ENCODE measurements around the gene ZCCHC4.

- TF ChIP-seq, protein P1, sequence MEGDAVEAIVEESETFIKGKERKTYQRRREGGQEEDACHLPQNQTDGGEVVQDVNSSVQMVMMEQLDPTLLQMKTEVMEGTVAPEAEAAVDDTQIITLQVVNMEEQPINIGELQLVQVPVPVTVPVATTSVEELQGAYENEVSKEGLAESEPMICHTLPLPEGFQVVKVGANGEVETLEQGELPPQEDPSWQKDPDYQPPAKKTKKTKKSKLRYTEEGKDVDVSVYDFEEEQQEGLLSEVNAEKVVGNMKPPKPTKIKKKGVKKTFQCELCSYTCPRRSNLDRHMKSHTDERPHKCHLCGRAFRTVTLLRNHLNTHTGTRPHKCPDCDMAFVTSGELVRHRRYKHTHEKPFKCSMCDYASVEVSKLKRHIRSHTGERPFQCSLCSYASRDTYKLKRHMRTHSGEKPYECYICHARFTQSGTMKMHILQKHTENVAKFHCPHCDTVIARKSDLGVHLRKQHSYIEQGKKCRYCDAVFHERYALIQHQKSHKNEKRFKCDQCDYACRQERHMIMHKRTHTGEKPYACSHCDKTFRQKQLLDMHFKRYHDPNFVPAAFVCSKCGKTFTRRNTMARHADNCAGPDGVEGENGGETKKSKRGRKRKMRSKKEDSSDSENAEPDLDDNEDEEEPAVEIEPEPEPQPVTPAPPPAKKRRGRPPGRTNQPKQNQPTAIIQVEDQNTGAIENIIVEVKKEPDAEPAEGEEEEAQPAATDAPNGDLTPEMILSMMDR (IDR thresholded peaks at IDR 0.05; ENCODE audit: borderline replicate concordance, extremely low read depth, low read length, poor library complexity, severe bottlenecking): no peak
- no peak for TF ChIP-seq EZH2 (IDR thresholded peaks at IDR 0.05; ENCODE audit: borderline replicate concordance, low read depth, low read length, severe bottlenecking)
These were observed 14.9 kb upstream of the ZCCHC4 start for GRCh38 chr4:25297528-25298242.
